Gastrocnemius medialis (tissue), 4 donors: ENCODE measurements around the gene NRCAM.

Experiments
- CTCF ChIP-seq, 5 experiments: fragments of 450-650 bp in 3 of 5; fragments of 200-600 bp in 2 of 5; sonication (generic) in 2 of 5; IDR thresholded peaks in 4 of 5; conservative IDR thresholded peaks in 1 of 5; 1 replicate in 4 of 5; 2 replicates in 1 of 5; pipeline ENCODE4 v1.5.1; 2016 to 2019; ENCODE audit warnings: antibody characterized with exemption in 5 of 5, mild to moderate bottlenecking in 3 of 5, moderate library complexity in 3 of 5
- POLR2A ChIP-seq, 2 donors: fragments of 450-650 bp; IDR thresholded peaks; one replicate each; pipeline ENCODE4 v1.6.1; 2017; ENCODE audit warnings: antibody characterized with exemption in 2 of 2, mild to moderate bottlenecking in 2 of 2, moderate library complexity in 2 of 2

- TF ChIP-seq CTCF (IDR thresholded peaks at IDR 0.05 in 4 of 5, conservative IDR thresholded peaks at IDR 0.05 in 1 of 5) = no peak
- TF ChIP-seq POLR2A (IDR thresholded peaks at IDR 0.05) = no peak
Observed at GRCh38 chr7:108147031-108147563, 309.1 kb downstream of the NRCAM start.
